H9 (cell line): Measurements from ENCODE around the gene PEX12. TPM values are rescaled to one million over a fixed set of nuclear protein-coding genes. Genes with fewer than 3 reads are reported as not detected.

ENCODE experiments used
- DNase-seq: peaks from one replicate; pipeline ENCODE4 v3.0.0-alpha.2; 2017
- H2AFZ ChIP-seq: one replicate; pipeline ENCODE4 v1.6.1; 2013; ENCODE audit warnings: mild to moderate bottlenecking, low read length, control low read depth, moderate library complexity
- H2AK5ac ChIP-seq: 2 replicates; pipeline ENCODE4 v1.6.1; 2013; ENCODE audit warnings: low read length, control low read depth, mixed read lengths; ENCODE audit not compliant: insufficient read length
- H2BK120ac ChIP-seq: one replicate; pipeline ENCODE4 v1.6.1; 2013; ENCODE audit warnings: low read depth, mild to moderate bottlenecking, low read length, control low read depth, inconsistent platforms; ENCODE audit not compliant: poor library complexity, severe bottlenecking
- H2BK12ac ChIP-seq: 2 replicates; pipeline ENCODE4 v1.6.1; 2013; ENCODE audit warnings: low read length, control low read depth, mixed read lengths, low read depth; ENCODE audit not compliant: insufficient read length
- H2BK15ac ChIP-seq: 2 replicates; pipeline ENCODE4 v1.6.1; 2013; ENCODE audit warnings: low read depth, low read length, control low read depth
- H2BK20ac ChIP-seq: one replicate; pipeline ENCODE4 v1.6.1; 2013; ENCODE audit warnings: low read depth, mild to moderate bottlenecking, low read length, control low read depth, inconsistent platforms; ENCODE audit not compliant: poor library complexity, severe bottlenecking
- H2BK5ac ChIP-seq: 2 replicates; pipeline ENCODE4 v1.6.1; 2013; ENCODE audit warnings: low read length, control low read depth, mixed read lengths; ENCODE audit not compliant: insufficient read length
- H3K14ac ChIP-seq: 2 replicates; pipeline ENCODE4 v1.6.1; 2013; ENCODE audit warnings: low read length, control low read depth; ENCODE audit not compliant: insufficient read depth
- H3K18ac ChIP-seq: 2 replicates; pipeline ENCODE4 v1.6.1; 2013; ENCODE audit warnings: low read depth, mild to moderate bottlenecking, mixed read lengths, low read length, control low read depth; ENCODE audit not compliant: insufficient read length
- H3K23ac ChIP-seq: 2 replicates; pipeline ENCODE4 v1.6.1; 2013; ENCODE audit warnings: low read length, control low read depth, mixed read lengths, low read depth; ENCODE audit not compliant: insufficient read length
- H3K23me2 ChIP-seq: 2 replicates; pipeline ENCODE4 v1.6.1; 2013; ENCODE audit warnings: low read depth, mild to moderate bottlenecking, mixed read lengths, low read length, control low read depth; ENCODE audit not compliant: insufficient read length, poor library complexity, severe bottlenecking
- H3K27ac ChIP-seq: 2 replicates; pipeline ENCODE4 v1.5.1; 2013; ENCODE audit warnings: low read length, control low read depth, mixed read lengths, low read depth; ENCODE audit not compliant: insufficient read length
- H3K27me3 ChIP-seq: 2 replicates; pipeline ENCODE4 v1.6.1; 2013; ENCODE audit warnings: low read length, control low read depth, inconsistent platforms; ENCODE audit not compliant: insufficient read depth
- H3K4ac ChIP-seq: 2 replicates; pipeline ENCODE4 v1.6.1; 2013; ENCODE audit warnings: low read depth, mild to moderate bottlenecking, control low read depth, inconsistent platforms, low read length, moderate library complexity
- H3K4me1 ChIP-seq: 2 replicates; pipeline ENCODE4 v1.6.1; 2013; ENCODE audit warnings: low read length, control low read depth, inconsistent platforms; ENCODE audit not compliant: insufficient read depth
- H3K4me2 ChIP-seq: 2 replicates; pipeline ENCODE4 v1.6.1; 2013; ENCODE audit warnings: low read length, control low read depth, mixed read lengths; ENCODE audit not compliant: insufficient read length, insufficient read depth
- H3K56ac ChIP-seq: 2 replicates; pipeline ENCODE4 v1.6.1; 2013; ENCODE audit warnings: low read depth, mild to moderate bottlenecking, mixed read lengths, low read length, control low read depth; ENCODE audit not compliant: insufficient read length
- H3K79me1 ChIP-seq: 2 replicates; pipeline ENCODE4 v1.6.1; 2013; ENCODE audit warnings: low read depth, mild to moderate bottlenecking, moderate library complexity, low read length, control low read depth, inconsistent platforms; ENCODE audit not compliant: insufficient read depth, poor library complexity, severe bottlenecking
- H3K79me2 ChIP-seq: 2 replicates; pipeline ENCODE4 v1.6.1; 2013; ENCODE audit warnings: low read length, control low read depth, inconsistent platforms; ENCODE audit not compliant: insufficient read depth
- H3K9ac ChIP-seq: 2 replicates; pipeline ENCODE4 v1.6.1; 2013; ENCODE audit warnings: low read length, control low read depth, mixed read lengths; ENCODE audit not compliant: insufficient read length; ENCODE audit errors: extremely low read depth
- H3K9me3 ChIP-seq: one replicate; pipeline ENCODE4 v1.6.1; 2013; ENCODE audit warnings: low read depth, low read length, inconsistent platforms; ENCODE audit not compliant: control insufficient read depth
- H3T11ph ChIP-seq: one replicate; pipeline ENCODE4 v1.6.1; 2013; ENCODE audit warnings: mild to moderate bottlenecking, low read length, control low read depth, inconsistent platforms
- H4K20me1 ChIP-seq: one replicate; pipeline ENCODE4 v1.6.1; 2013; ENCODE audit not compliant: control insufficient read depth, insufficient read length, insufficient read depth
- H4K5ac ChIP-seq: 2 replicates; pipeline ENCODE4 v1.6.1; 2013; ENCODE audit warnings: low read depth, mild to moderate bottlenecking, mixed read lengths, low read length, control low read depth; ENCODE audit not compliant: insufficient read length
- H4K8ac ChIP-seq: replicated peaks from 2 replicates; pipeline ENCODE4 v1.6.1; 2013; ENCODE audit warnings: low read length, control low read depth, mixed read lengths, low read depth; ENCODE audit not compliant: insufficient read length
- H4K91ac ChIP-seq: 2 replicates; pipeline ENCODE4 v1.6.1; 2013; ENCODE audit warnings: low read depth, mild to moderate bottlenecking, moderate library complexity, mixed read lengths, low read length, control low read depth; ENCODE audit not compliant: insufficient read length
- H3K27ac Mint-ChIP-seq, 3 experiments: 2 replicates in 2 of 3; 3 replicates in 1 of 3; pipeline ENCODE4 v1.8.0; 2020 to 2021; ENCODE audit warnings: mixed read lengths in 3 of 3, mild to moderate bottlenecking in 1 of 3, moderate library complexity in 1 of 3
- H3K27me3 Mint-ChIP-seq: 2 replicates; pipeline ENCODE4 v1.8.0; 2021; ENCODE audit warnings: low read depth, mild to moderate bottlenecking, moderate library complexity, mixed read lengths
- H3K36me3 Mint-ChIP-seq, 3 experiments: 2 replicates in 2 of 3; 3 replicates in 1 of 3; pipeline ENCODE4 v1.8.0; 2020 to 2021; ENCODE audit warnings: low read depth in 3 of 3, mixed read lengths in 3 of 3; ENCODE audit not compliant: insufficient read depth in 1 of 3
- H3K4me1 Mint-ChIP-seq, 2 experiments: 2 replicates each; pipeline ENCODE4 v1.8.0; 2020; ENCODE audit warnings: mixed read lengths in 2 of 2
- H3K4me3 Mint-ChIP-seq, 2 experiments: 2 replicates in 1 of 2; 3 replicates in 1 of 2; pipeline ENCODE4 v1.8.0; 2020 to 2021; ENCODE audit warnings: mild to moderate bottlenecking in 2 of 2, mixed read lengths in 2 of 2, moderate library complexity in 1 of 2
- H3K9me3 Mint-ChIP-seq, 2 experiments: 2 replicates in 1 of 2; 3 replicates in 1 of 2; pipeline ENCODE4 v1.8.0; 2020; ENCODE audit warnings: mild to moderate bottlenecking in 2 of 2, mixed read lengths in 2 of 2, moderate library complexity in 1 of 2
- CTCF ChIP-seq: fragments of 200-600 bp; sonication (generic); conservative IDR thresholded peaks from 3 replicates; pipeline ENCODE4 v1.8.0; 2021; ENCODE audit warnings: antibody characterized with exemption, mild to moderate bottlenecking
- WGBS: extraction: QIAGEN DNeasy Blood & Tissue Kit; methylation state at CpG from one replicate; pipeline ENCODE4 v1.1.7; 2013; ENCODE audit warnings: missing lambda C conversion rate, low lambda C conversion rate, mixed read lengths; ENCODE audit not compliant: insufficient read length; ENCODE audit errors: extremely low coverage; 5-methylcytosine and 5-hydroxymethylcytosine counted together
- total RNA-seq: library from RNA; stranded (reverse); gene quantifications from 2 replicates; pipeline ENCODE4 v1.2.1, GENCODE V29; 2021

The PEX12 gene
- total RNA-seq, 1 experiment from 2014 or later: 5.4 TPM

GRCh38 chr17:35557353-35557752, 21.0 kb downstream of the PEX12 start:
- no peak for TF ChIP-seq CTCF
- Histone ChIP-seq H3K9me3 (no peaks in the 10 kb centered on the region), H3K27ac (no peak overlapping the region), H3T11ph (no peak overlapping the region), H3K9ac (no peak overlapping the region), H2AK5ac (no peak overlapping the region), H3K4me1 (no peaks in the 10 kb centered on the region), H2BK15ac (no peak overlapping the region), H4K91ac (no peak overlapping the region), H3K27me3 (no peaks in the 10 kb centered on the region), H3K23me2 (no peaks in the 10 kb centered on the region), H4K8ac (no peak overlapping the region), H3K18ac (no peak overlapping the region), H4K20me1 (peaks cover under 1% of the 10 kb centered on the region), H3K23ac (no peak overlapping the region), H2BK20ac (no peak overlapping the region), H3K14ac (no peak overlapping the region), H3K79me2 (no peaks in the 10 kb centered on the region), H3K56ac (no peak overlapping the region), H3K4me2 (no peak overlapping the region), H3K4ac (no peak overlapping the region), H3K79me1 (no peaks in the 10 kb centered on the region), H2AFZ (no peak overlapping the region), H2BK5ac (no peak overlapping the region), H4K5ac (no peak overlapping the region), H2BK12ac (no peak overlapping the region), H2BK120ac (no peak overlapping the region)
- Mint-ChIP-seq H3K4me3 (no peak overlapping the region), H3K27me3 (peaks cover 9% of the 10 kb centered on the region), H3K36me3 (no peaks in the 10 kb centered on the region), H3K4me1 (no peaks in the 10 kb centered on the region), H3K9me3 (no peaks in the 10 kb centered on the region), H3K27ac (no peak overlapping the region)
- WGBS: no CpG with 5 or more reads among the region's 3 CpGs
- DNase-seq: no peak
